Nephron progenitor cell (in vitro differentiated cells): Measurements from ENCODE around the gene CCNI2.

ENCODE experiments used
- DNase-seq: peaks from one replicate; pipeline ENCODE4 v3.0.0; 2021
- H3K27ac Mint-ChIP-seq: 2 replicates; pipeline ENCODE4 v1.8.0; 2021; ENCODE audit warnings: mild to moderate bottlenecking, moderate library complexity, mixed read lengths
- H3K27me3 Mint-ChIP-seq: 2 replicates; pipeline ENCODE4 v1.8.0; 2021; ENCODE audit warnings: mild to moderate bottlenecking, low read depth, mixed read lengths; ENCODE audit not compliant: poor library complexity
- H3K36me3 Mint-ChIP-seq: 2 replicates; pipeline ENCODE4 v1.8.0; 2021; ENCODE audit warnings: low read depth, mixed read lengths
- H3K4me1 Mint-ChIP-seq: 2 replicates; pipeline ENCODE4 v1.8.0; 2021; ENCODE audit warnings: mixed read lengths
- H3K4me3 Mint-ChIP-seq: 2 replicates; pipeline ENCODE4 v1.8.0; 2021; ENCODE audit warnings: mild to moderate bottlenecking, moderate library complexity, mixed read lengths
- H3K9me3 Mint-ChIP-seq: 2 replicates; pipeline ENCODE4 v1.8.0; 2021; ENCODE audit warnings: mild to moderate bottlenecking, moderate library complexity, mixed read lengths
- CTCF ChIP-seq: fragments of 200-600 bp; sonication (generic); IDR thresholded peaks from 2 replicates; pipeline ENCODE4 v1.5.0; 2021; ENCODE audit warnings: antibody characterized with exemption

CCNI2 gene

GRCh38 chr5:132737982-132738681 lies 9.1 kb upstream of the CCNI2 start:
- peaks cover 25% of the 10 kb centered on the region for H3K4me1 Mint-ChIP-seq
- no peak for DNase-seq
- TF ChIP-seq CTCF, result no peak
- peaks cover 45% of the 10 kb centered on the region for H3K27me3 Mint-ChIP-seq
- H3K9me3 Mint-ChIP-seq, result peaks cover 13% of the 10 kb centered on the region
- no peak overlapping the region for H3K27ac Mint-ChIP-seq
- H3K36me3 Mint-ChIP-seq, result peaks cover 12% of the 10 kb centered on the region
- peak overlapping the region; percentile 87 for H3K4me3 Mint-ChIP-seq

- Mint-ChIP-seq H3K4me1 (peaks cover 25% of the 10 kb centered on the region), H3K27ac (no peak overlapping the region), H3K4me3 (no peak overlapping the region), H3K36me3 (peaks cover 1% of the 10 kb centered on the region), H3K9me3 (peaks cover 16% of the 10 kb centered on the region), H3K27me3 (peaks cover 56% of the 10 kb centered on the region)
- no peak for DNase-seq
- TF ChIP-seq CTCF, result no peak
Observed at GRCh38 chr5:132739232-132739631, 8.0 kb upstream of the CCNI2 start.

- Mint-ChIP-seq H3K9me3 (peaks cover 16% of the 10 kb centered on the region), H3K4me1 (peaks cover 10% of the 10 kb centered on the region), H3K4me3 (no peak overlapping the region), H3K36me3 (no peaks in the 10 kb centered on the region), H3K27ac (no peak overlapping the region), H3K27me3 (peaks cover 86% of the 10 kb centered on the region)
- no peak for TF ChIP-seq CTCF
- no peak for DNase-seq
Observed at GRCh38 chr5:132742158-132742557, 5.1 kb upstream of the CCNI2 start.

- no peaks in the 10 kb centered on the region for H3K36me3 Mint-ChIP-seq
- no peak for DNase-seq
- H3K4me3 Mint-ChIP-seq, result no peak overlapping the region
- TF ChIP-seq CTCF, result no peak
- H3K27ac Mint-ChIP-seq, result no peak overlapping the region
- H3K27me3 Mint-ChIP-seq, result peaks cover 87% of the 10 kb centered on the region
- H3K4me1 Mint-ChIP-seq, result peaks cover 8% of the 10 kb centered on the region
- peaks cover 16% of the 10 kb centered on the region for H3K9me3 Mint-ChIP-seq
Observed at GRCh38 chr5:132742626-132743025, 4.6 kb upstream of the CCNI2 start.

GRCh38 chr5:132744659-132745058 lies 2.6 kb upstream of the CCNI2 start:
- Mint-ChIP-seq H3K4me3 (no peak overlapping the region), H3K27me3 (peaks cover 95% of the 10 kb centered on the region), H3K36me3 (no peaks in the 10 kb centered on the region), H3K9me3 (peaks cover 16% of the 10 kb centered on the region), H3K27ac (no peak overlapping the region), H3K4me1 (no peaks in the 10 kb centered on the region)
- TF ChIP-seq CTCF, result no peak
- no peak for DNase-seq

- Mint-ChIP-seq H3K36me3 (no peaks in the 10 kb centered on the region), H3K9me3 (peaks cover 12% of the 10 kb centered on the region), H3K4me3 (peak overlapping the region; percentile 75), H3K27me3 (peaks cover 99% of the 10 kb centered on the region), H3K27ac (no peak overlapping the region), H3K4me1 (no peaks in the 10 kb centered on the region)
- TF ChIP-seq CTCF, result no peak
- DNase-seq, result no peak
Observed at GRCh38 chr5:132746592-132746953, 653 bp upstream of the CCNI2 start.
